Cerebellar nuclear complex (tissue), 1 donor: ENCODE data around the gene PLRG1.

Source experiments
- DNase-seq, 2 experiments: peaks; one replicate each; lab custom pipeline; 2025; lab: John Stamatoyannopoulos, UW

PLRG1 gene

DNA sequence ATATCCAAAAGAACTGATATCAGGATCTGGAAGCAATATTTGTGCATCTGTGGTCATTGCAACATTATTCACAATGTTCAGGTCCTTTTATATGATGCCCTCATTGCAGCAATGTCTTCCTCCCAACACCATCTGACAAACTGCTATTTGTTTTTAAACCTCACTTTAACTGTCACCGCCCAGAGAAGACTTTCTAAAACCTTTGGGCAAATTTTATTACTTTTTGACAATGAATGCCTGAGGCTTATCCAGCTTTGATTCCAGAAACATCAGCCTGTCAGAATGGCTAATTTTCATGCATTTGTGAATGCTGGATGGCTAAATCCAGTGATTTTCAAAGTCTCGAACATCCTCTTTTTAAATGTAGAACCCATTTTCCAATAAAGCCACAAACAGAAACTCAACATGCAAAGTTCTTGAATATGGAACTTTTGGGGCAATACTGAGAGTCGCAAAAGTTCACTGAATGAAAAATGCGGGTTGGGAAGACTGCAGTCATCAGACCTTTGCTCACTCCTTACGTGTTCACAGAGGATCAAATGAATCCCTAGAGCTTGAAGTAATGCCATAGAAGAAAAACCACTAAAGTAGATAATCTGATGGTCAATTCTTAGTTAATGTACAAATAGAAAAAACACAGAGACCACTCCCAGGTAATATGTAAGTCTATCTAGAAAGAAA lies 23.1 kb upstream of the PLRG1 start:
- DNase-seq, result no peak

DNA sequence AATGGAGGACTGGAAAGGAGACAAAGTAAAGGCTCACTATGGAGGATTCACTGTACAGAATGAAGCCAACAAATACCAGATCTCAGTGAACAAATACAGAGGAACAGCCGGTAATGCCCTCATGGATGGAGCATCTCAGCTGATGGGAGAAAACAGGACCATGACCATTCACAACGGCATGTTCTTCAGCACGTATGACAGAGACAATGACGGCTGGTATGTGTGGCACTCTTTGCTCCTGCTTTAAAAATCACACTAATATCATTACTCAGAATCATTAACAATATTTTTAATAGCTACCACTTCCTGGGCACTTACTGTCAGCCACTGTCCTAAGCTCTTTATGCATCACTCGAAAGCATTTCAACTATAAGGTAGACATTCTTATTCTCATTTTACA lies 19.4 kb upstream of the PLRG1 start:
- DNase-seq, result no peak

DNA sequence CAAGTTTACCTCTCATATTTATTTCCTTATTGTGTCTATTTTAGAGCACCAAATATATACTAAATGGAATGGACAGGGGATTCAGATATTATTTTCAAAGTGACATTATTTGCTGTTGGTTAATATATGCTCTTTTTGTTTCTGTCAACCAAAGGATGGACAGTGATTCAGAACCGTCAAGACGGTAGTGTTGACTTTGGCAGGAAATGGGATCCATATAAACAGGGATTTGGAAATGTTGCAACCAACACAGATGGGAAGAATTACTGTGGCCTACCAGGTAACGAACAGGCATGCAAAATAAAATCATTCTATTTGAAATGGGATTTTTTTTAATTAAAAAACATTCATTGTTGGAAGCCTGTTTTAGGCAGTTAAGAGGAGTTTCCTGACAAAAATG lies 18.8 kb upstream of the PLRG1 start:
- no peak for DNase-seq

DNA sequence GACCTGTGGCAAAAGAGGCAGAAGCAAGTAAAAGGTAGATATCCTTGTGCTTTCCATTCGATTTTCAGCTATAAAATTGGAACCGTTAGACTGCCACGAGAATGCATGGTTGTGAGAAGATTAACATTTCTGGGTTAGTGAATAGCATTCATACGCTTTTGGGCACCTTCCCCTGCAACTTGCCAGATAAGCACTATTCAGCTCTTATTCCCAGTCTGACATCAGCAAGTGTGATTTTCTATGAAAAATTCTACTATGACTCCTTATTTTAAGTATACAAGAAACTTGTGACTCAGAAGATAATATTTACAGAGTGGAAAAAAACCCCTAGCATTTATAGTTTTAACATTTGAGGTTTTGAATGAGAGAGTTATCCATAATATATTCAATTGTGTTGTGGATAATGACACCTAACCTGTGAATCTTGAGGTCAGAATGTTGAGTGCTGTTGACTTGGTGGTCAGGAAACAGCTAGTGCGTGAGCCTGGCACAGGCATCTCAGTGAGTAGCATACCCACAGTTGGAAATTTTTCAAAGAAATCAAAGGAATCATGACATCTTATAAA lies 16.5 kb upstream of the PLRG1 start:
- no peak for DNase-seq

DNA sequence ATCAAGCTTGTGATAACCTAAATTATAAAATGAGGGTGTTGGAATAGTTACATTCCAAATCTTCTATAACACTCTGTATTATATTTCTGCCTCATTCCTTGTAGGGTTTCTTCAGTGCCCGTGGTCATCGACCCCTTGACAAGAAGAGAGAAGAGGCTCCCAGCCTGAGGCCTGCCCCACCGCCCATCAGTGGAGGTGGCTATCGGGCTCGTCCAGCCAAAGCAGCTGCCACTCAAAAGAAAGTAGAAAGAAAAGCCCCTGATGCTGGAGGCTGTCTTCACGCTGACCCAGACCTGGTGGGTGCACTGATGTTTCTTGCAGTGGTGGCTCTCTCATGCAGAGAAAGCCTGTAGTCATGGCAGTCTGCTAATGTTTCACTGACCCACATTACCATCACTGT lies 15.5 kb upstream of the PLRG1 start:
- no peak for DNase-seq

DNA sequence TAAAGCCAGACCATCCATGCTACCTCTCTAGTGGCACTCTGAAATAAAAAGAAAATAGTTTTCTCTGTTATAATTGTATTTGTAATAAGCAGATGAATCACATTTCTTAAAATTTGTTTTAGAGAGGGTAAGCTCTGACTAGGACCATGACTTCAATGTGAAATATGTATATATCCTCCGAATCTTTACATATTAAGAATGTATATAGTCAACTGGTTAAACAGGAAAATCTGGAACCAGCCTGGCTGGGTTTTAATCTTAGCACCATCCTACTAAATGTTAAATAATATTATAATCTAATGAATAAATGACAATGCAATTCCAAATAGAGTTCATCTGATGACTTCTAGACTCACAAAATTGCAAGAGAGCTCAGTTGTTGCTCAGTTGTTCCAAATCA lies 14.1 kb upstream of the PLRG1 start:
- DNase-seq, result no peak

DNA sequence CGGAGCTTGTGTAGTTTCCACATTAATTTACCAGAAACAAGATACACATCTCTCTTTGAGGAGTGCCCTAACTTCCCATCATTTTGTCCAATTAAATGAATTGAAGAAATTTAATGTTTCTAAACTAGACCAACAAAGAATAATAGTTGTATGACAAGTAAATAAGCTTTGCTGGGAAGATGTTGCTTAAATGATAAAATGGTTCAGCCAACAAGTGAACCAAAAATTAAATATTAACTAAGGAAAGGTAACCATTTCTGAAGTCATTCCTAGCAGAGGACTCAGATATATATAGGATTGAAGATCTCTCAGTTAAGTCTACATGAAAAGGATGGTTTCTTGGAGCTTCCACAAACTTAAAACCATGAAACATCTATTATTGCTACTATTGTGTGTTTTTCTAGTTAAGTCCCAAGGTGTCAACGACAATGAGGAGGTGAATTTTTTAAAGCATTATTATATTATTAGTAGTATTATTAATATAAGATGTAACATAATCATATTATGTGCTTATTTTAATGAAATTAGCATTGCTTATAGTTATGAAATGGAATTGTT lies 12.6 kb upstream of the PLRG1 start, which contains the start of gene FGB:
Gene FGB, plus strand, starts transcription at position 315 of the 558 bp plus-strand sequence. Its CDS starts 8 bp downstream, at position 323.
- DNase-seq, result no peak

DNA sequence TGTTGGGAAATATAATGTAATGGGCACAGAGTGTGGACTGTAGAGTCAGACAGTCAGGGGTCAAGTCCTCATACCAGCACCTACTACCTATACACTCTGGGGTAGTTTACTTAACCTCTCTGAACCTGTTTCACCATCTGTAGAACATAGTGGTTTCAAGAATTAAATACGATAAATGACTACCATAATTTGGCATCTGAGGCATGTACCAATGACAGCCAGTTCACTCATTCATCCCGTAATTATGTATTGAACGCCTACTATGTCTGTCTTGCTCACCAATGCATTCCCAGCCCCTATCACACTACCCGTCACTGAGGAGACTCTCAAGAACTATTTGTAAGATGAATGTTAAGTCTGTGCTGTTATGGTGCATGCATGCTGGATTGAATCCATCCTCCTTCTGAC lies 10.6 kb upstream of the PLRG1 start:
- DNase-seq, result no peak

DNA sequence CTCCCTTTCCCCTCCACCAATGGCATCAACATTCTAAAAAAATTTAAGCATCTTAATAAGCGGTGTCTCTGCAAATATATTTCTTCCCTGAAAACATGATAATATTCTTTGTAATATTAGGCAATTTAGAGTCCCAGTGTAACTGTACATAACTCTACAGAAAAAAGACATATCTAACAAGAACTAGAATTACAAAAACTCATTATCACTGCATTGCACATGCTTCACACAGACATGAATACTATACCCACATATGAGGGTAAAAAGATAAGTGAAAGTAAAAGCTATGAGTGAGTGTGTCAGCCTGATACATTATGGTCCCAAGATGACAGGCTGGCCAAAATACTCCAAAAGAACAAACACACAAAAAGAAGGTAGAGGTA lies 10.2 kb upstream of the PLRG1 start:
- DNase-seq, result no peak

DNA sequence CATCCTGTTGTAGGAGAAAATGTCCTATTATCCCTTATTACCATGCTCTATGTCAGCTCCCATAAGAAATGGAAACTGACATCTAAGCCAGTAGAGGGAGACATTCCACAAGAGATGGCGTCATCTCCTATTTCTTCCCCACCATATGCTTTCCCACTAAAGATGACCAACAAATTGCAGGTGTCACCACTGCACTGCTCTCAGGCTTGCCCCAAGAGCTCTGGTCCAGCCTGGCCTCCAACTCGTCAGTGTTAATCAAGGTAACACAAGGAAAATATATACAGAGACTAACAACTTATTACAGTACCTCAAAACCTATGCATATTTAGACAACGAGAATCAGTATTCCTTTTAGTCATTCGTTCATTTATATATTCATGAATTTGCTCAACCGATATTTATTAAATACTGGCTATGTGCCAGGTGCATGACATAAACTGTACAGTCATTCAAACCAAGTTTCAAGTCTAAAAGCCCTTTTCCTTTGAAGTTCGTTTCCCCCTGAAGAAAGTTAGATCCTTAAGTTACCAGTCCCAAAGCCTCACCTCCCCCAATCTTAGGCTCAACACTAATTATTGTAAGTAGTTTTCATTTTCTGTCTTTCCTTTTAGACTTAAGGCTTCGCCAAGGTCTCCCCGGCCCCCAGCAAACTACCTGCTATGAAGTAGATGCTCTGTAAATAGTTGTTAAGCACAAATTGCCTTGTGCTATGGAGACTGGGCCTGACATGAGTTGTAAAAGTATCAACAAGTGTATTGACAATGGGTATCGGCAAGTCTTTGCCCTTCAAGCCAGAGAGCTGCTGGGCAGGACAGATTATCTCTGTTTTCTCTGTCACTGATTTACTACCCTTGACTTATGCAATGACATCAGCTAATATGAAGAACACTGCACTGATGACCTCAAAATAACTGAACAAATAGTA lies 9.6 kb upstream of the PLRG1 start:
- DNase-seq, result no peak

DNA sequence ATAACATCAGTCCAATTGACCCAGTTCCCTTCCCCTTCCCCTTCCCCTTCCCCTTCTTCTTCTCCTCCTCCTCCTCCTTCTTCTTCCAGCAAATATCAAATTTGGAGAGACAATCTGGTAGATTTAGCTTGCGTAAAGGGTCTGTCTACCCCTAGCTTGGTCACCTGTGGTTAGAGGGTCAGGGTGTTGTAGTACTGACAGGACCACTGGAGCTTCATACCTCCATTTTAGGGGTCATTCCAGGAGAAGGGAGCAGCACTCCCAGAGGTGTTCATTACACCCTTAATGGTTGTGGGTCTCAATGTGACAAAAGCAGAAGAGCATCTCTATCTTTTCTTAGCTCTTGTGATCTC lies 8.9 kb upstream of the PLRG1 start:
- DNase-seq, result no peak

DNA sequence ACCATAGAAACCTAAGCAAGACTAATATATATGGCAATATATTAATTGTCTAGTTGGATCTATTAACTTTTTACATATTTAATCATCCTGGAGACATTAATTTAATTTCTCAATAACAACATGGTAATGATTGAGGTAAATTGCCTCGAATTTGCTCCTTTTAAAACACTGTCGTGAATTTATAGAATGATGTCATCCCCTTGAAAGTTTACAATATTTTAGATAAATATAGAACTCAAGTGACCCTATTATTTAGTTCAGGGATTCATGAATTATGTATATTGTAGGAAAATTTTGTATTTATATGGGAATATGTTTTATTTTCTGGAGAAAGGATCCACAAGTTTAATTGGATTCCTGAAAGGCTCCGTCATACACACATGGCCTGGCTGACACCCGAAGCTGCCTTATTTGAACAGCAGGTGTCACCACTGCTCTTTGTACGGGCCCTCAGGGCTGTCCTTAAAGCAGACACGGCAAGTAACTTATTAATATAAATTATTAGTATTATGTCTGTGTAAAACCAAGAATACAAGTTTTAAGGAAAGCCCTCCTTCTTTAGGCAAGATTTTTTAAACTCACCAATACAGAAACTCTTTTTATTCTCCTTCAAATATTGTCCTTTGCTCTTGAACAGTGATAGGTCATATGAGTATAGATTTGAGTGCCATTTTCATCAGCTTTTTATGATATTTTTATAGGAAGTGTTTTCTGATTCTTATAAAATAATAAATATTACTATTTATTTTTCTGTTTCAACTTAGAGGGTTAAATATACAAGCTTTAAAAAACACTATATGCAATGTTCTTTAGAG lies 1.9 kb upstream of the PLRG1 start:
- DNase-seq, result peak; percentile 4 to 43

DNA sequence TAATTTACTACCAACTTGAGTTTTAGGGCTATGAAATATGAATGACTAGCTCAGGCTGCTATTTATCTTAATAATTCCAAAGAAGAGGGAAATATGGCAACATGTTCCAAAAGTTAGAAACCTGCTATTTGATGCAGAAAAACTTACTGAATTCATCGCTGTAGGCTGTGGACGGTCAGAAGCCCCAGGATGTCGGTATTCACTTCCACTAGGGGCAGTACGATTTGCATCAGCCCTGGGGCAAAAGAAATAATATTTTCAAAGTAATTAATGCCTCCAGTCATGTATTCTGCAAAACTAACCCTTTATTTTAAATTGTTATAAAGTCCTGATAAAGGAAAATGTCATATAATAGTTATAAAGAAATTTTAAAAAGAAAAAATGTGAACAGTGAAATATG lies 4.5 kb downstream of the PLRG1 start:
- no peak for DNase-seq

DNA sequence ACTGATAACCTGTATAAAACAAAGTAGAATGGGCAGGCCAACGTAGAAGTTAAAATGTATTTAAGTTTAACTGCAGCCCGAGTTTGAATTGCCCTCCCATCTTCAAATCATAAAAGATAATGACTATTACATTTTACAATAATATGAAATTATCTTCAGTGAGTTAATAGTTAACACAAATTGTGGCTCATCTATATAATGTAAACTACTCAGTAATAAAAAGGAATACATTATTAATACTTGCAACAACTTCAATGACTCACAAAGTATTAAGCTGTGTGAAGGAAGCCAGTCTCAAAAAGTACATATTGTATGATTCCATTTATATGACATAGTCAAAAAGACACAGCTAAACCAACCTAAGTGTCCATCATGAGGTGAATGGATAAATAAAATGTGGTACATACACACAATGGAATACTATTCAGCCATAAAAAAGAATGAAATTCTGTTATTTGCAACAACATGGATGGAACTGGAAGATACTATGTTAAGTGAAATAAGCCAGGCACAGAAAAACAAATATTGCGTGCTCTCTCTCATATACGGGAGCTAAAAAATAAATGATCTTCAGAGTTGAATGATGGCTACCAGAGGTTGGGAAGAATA lies 7.8 kb downstream of the PLRG1 start:
- DNase-seq, result no peak

DNA sequence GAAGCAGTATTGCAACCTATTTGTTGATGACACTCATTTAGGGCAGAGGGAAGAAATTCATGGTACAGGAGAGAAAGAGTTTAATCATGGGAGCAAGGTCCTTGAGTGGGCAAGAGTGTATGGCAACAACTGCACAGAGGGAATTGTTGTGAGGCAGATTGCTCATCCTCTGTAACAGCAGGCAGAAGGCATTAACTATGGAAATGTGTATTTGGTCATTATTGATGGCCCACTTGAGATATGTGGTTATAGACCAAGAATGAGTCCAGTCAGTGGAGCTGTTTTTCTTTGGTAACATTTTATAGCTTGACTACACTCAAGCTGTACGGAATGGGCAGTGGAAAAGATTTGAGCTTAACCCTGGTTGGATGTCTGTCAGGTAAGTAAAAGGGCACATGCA lies 15.9 kb downstream of the PLRG1 start:
- no peak for DNase-seq

DNA sequence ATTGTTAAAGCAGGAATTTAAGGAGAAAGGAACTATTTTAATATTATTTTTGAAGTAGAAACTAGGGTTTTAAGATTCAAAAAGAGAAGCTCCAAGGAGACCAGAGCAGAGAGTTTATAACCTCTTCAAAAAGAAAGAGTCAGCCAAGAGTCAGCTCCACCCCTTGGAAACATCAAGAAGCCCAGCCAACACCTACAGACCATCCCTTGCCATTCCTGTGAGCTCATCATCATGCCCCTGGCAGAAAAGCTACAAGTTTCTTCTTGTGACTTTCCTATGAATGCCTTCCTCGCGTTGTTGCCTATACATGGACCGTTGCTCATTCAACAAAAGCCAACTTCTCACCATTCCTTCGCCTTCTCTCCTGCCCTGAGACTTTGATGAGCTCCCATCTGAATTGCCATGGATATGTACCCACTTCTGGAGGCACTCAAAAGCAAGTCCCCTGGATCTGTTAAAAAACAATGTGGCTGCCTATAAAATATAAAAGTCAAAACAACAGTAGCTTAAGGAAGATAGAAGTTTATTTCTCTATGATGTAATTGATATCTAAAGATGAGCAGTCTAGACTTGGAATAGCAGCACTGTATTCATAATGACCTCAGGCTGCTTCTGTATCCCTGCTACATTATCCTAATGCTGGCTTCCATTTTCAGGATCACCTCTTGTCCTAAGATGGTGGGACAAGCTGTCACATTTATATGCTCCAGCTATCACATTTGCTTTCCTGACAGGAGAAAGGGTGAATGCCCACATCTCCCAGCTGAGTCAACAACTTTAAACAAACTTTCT lies 20.3 kb downstream of the PLRG1 start:
- no peak for DNase-seq

DNA sequence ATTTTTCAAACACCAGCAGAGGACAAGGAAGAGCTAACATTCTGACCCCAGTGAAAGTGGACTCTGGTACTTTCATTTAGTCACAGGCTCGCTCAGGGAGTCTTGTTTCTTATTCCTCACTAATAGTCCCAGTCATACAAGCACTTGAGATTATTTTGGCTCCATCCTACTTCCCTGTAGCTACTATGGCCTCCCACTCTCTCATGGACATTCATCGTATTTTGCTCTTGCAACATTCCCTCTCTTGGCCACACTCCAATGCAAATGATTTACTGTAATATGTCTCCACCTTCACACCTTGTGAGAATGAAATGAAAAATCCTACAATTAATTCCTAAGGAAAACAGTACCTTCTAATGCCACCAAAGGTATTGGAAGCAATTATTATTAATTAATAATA lies 21.3 kb downstream of the PLRG1 start:
- no peak for DNase-seq

DNA sequence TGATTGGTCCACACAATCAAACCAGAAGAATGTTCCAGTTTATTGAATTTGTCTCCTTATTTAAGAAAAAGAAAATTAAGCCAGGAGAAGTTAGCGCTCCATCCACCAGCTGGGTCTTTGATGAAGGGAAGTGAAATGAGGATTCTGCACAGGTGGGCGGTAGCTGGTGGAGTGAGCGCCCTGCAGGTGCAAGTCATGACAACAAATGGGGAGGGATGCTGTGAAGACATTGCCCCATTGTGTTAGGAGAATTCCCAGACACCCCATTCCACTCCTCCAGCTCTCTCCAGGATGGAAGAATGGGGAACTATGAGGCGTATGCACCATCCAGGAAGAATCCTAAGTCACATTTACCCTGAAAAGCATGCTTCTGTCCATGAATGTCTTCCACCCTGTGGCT lies 22.9 kb downstream of the PLRG1 start:
- DNase-seq, result no peak

DNA sequence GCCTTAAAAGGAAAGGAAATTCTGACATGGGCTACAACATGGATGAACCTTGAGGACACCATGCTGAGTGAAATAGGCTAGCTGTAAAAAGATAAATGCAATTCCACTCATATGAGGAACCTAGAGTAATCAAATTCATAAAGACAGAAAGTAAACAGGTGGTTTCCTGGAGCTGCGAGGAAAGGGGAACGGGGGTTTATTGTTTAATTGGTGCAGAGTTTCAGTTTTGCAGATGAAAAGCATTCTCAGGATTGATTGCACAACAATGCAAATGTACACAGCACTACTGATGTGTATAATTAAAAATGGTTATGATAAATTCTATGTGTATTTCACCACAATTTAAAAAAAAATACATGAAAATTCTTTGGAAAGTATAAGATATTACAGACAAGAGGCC lies 24.0 kb downstream of the PLRG1 start:
- no peak for DNase-seq

DNA sequence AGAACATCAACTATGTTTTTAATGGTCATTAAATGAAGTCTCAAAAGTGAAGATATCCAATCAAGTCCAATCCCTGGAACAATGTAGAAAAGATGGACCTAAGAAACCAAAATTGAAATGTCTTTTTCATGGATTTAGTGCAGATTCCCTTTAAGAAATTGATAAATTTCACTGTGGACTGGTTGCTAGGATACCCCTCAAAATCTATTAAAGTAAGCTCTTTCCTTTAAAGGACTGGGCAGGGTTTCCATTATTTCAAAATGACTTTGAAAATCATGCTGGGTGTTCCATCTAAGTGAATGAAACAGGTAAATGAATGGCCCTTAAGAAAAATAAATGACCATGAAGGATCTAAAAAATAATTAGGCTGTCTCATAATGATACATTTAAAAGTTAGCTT lies 28.6 kb downstream of the PLRG1 start:
- DNase-seq, result no peak

DNA sequence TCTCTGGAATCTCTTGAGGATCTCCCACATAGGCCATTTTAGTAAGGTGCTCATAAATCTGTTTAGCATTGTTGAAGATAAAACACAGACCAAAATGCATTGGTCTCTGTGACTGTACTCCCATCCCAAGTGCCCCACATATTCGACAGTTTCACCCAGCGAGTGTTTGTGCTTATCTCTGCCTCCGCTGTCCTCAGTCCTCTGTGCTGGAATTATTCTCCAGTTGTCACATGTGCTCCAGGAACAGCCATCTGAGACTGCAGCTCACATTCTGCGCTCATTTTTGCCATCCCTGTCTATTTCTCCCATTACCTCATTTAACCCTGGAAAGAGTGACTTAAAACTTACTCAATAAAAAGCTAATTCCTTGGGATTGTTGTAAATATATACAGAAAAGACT lies 31.0 kb downstream of the PLRG1 start:
- no peak for DNase-seq
